Tibial nerve (tissue), 4 donors: ENCODE results near the gene IQCN.

Experiments used
- EP300 ChIP-seq, 2 donors: sonication (generic); formaldehyde crosslinking; IDR thresholded peaks; one replicate each; pipeline ENCODE4 v1.6.1; 2017; ENCODE audit warnings: antibody characterized with exemption in 2 of 2, mild to moderate bottlenecking in 1 of 2
- TF ChIP-seq, protein P1 (sequence below), 5 experiments: fragments of 200-600 bp in 3 of 5; fragments of 450-650 bp in 2 of 5; sonication (generic) in 3 of 5; IDR thresholded peaks; one replicate each; pipeline ENCODE4 v1.5.1; 2016 to 2019; ENCODE audit warnings: antibody characterized with exemption in 5 of 5, mild to moderate bottlenecking in 3 of 5, moderate library complexity in 2 of 5

DNA sequence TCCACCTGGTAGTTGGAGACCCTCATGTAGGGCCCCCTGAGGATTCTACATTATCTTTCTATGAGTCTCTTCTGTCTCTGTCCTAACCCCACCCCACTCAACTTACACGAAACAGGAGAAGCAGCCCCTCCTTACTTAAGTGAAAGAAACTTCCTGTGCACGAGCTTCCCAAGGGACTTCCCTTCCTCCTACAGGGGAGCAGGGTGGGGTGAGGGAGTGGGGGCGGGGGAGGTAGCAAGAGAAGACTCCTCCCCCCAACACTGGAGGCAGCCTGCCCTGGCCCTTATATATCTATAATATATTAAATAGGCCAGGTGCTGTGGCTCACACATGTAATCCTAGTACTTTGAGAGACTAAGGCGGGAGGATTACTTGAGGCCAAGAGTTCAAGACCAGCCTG is 42.5 kb downstream of the IQCN start:
- no peak for TF ChIP-seq EP300 (IDR thresholded peaks at IDR 0.05)
- TF ChIP-seq, protein P1, sequence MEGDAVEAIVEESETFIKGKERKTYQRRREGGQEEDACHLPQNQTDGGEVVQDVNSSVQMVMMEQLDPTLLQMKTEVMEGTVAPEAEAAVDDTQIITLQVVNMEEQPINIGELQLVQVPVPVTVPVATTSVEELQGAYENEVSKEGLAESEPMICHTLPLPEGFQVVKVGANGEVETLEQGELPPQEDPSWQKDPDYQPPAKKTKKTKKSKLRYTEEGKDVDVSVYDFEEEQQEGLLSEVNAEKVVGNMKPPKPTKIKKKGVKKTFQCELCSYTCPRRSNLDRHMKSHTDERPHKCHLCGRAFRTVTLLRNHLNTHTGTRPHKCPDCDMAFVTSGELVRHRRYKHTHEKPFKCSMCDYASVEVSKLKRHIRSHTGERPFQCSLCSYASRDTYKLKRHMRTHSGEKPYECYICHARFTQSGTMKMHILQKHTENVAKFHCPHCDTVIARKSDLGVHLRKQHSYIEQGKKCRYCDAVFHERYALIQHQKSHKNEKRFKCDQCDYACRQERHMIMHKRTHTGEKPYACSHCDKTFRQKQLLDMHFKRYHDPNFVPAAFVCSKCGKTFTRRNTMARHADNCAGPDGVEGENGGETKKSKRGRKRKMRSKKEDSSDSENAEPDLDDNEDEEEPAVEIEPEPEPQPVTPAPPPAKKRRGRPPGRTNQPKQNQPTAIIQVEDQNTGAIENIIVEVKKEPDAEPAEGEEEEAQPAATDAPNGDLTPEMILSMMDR (IDR thresholded peaks at IDR 0.05), result no peak
